Activated T-cell treated with anti-CD3 and anti-CD28 coated beads, Interleukin-2, amount 50 U/mL, for 48 hours (primary cell): ENCODE data around the gene TRPC4AP.
"Not testable (repeated sequence)": the region's sequence is repeated elsewhere in the genome, so short reads cannot be mapped to it uniquely, and the experiment has no call there.

ENCODE experiments used
- DNase-seq, 2 experiments: peaks; one replicate each; pipeline ENCODE4 v3.0.0-alpha.2; 2020

Gene TRPC4AP

GRCh38 chr20:35093267-35093884 is 769 bp upstream of the TRPC4AP start:
- DNase-seq, result peak; percentile 54 to 56

GRCh38 chr20:35091816-35092523 is 637 bp downstream of the TRPC4AP start:
- DNase-seq, result no peak

GRCh38 chr20:35088231-35089145 is 4.1 kb downstream of the TRPC4AP start:
- DNase-seq, result no peak

GRCh38 chr20:35087791-35088190 is 4.8 kb downstream of the TRPC4AP start:
- no peak for DNase-seq

- no peak for DNase-seq
Observed at GRCh38 chr20:35087355-35087754, 5.3 kb downstream of the TRPC4AP start.

GRCh38 chr20:35085477-35086225 is 7.0 kb downstream of the TRPC4AP start:
- no peak for DNase-seq

- DNase-seq, result no peak
Observed at GRCh38 chr20:35084998-35085397, 7.6 kb downstream of the TRPC4AP start.

GRCh38 chr20:35080348-35080642 is 12.3 kb downstream of the TRPC4AP start:
- DNase-seq, result not testable (repeated sequence)

GRCh38 chr20:35079472-35080347 is 12.9 kb downstream of the TRPC4AP start:
- DNase-seq, result no peak

- no peak for DNase-seq
Observed at GRCh38 chr20:35077872-35078271, 14.7 kb downstream of the TRPC4AP start.

GRCh38 chr20:35077341-35077740 is 15.3 kb downstream of the TRPC4AP start:
- DNase-seq, result no peak

- not testable (repeated sequence) for DNase-seq
Observed at GRCh38 chr20:35071436-35072153, 21.0 kb downstream of the TRPC4AP start.

- no peak for DNase-seq
Observed at GRCh38 chr20:35066194-35066593, 26.4 kb downstream of the TRPC4AP start.

GRCh38 chr20:35065181-35065580 is 27.4 kb downstream of the TRPC4AP start:
- no peak for DNase-seq

- no peak for DNase-seq
Observed at GRCh38 chr20:35063168-35063567, 29.4 kb downstream of the TRPC4AP start.

- DNase-seq, result no peak
Observed at GRCh38 chr20:35062478-35062877, 30.1 kb downstream of the TRPC4AP start.

GRCh38 chr20:35060168-35060567 is 32.4 kb downstream of the TRPC4AP start:
- no peak for DNase-seq

GRCh38 chr20:35059612-35060011 is 33.0 kb downstream of the TRPC4AP start:
- DNase-seq, result no peak

GRCh38 chr20:35059110-35059509 is 33.5 kb downstream of the TRPC4AP start:
- no peak for DNase-seq

- no peak for DNase-seq
Observed at GRCh38 chr20:35055445-35056276, 36.9 kb downstream of the TRPC4AP start.
